HG03565 (cell line): ENCODE measurements around the gene SLCO1B1.
"Not testable (repeated sequence)": the region's sequence is repeated elsewhere in the genome, so short reads cannot be mapped to it uniquely, and the experiment has no call there.

Source experiments
- ATAC-seq: cut with Tn5 transposase; IDR thresholded peaks from one replicate; pipeline ENCODE4 v1.9.1; 2021; ENCODE audit warnings: mild to moderate bottlenecking, moderate library complexity; ENCODE audit not compliant: unreplicated experiment

SLCO1B1 gene, protein sequence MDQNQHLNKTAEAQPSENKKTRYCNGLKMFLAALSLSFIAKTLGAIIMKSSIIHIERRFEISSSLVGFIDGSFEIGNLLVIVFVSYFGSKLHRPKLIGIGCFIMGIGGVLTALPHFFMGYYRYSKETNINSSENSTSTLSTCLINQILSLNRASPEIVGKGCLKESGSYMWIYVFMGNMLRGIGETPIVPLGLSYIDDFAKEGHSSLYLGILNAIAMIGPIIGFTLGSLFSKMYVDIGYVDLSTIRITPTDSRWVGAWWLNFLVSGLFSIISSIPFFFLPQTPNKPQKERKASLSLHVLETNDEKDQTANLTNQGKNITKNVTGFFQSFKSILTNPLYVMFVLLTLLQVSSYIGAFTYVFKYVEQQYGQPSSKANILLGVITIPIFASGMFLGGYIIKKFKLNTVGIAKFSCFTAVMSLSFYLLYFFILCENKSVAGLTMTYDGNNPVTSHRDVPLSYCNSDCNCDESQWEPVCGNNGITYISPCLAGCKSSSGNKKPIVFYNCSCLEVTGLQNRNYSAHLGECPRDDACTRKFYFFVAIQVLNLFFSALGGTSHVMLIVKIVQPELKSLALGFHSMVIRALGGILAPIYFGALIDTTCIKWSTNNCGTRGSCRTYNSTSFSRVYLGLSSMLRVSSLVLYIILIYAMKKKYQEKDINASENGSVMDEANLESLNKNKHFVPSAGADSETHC

DNA sequence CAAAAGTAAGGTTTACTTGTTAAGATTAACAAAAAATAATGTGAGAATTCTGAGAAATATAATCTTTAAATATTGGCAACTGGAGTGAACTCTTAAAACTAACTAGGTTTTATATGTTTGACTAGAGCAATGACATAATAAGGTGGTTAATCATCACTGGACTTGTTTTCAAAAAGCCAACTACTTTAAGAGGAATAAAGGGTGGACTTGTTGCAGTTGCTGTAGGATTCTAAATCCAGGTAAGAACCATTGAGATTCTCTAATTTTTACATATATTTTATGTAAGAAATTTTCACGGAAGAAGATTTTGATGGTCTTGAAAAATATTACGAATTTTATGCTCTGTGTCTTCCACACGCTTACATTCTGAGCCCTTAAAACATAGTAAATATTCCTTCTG, at the start of gene SLCO1B1:
Gene SLCO1B1, plus strand, starts transcription at position 197 of the 400 bp plus-strand sequence. CDS start 10,381 bp downstream, outside the sequence.
- ATAC-seq, result no peak

DNA sequence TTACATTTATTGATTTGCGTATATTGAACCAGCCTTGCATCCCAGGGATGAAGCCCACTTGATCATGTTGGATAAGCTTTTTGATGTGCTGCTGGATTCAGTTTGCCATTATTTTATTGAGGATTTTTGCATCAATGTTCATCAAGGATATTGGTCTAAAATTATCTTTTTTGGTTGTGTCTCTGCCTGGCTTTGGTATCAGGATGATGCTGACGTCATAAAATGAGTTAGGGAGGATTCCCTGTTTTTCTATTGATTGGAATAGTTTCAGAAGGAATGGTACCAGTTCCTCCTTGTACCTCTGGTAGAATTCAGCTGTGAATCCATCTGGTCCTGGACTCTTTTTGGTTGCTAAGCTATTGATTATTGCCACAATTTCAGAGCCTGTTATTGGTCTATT, 46.2 kb upstream of the SLCO1B1 start:
- ATAC-seq, result not testable (repeated sequence)

DNA sequence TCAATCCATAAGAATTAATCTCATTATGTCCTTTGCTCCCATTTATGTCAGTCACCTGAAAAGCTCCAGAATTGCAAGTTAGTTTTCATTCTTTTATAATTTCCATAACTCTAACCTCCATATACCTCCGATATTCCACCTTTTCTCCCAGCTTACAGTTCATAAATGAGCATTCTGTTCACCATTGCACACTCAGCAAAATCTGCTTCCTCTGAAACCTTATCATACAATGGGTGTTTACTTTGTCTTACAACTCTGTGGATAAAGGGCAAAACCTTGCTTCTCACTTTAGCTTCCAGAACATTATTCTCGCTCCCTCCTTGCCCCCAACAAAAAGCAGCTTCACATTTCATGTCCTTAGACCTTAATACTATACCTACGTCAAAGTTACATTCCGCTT, 19.3 kb upstream of the SLCO1B1 start:
- no peak for ATAC-seq

DNA sequence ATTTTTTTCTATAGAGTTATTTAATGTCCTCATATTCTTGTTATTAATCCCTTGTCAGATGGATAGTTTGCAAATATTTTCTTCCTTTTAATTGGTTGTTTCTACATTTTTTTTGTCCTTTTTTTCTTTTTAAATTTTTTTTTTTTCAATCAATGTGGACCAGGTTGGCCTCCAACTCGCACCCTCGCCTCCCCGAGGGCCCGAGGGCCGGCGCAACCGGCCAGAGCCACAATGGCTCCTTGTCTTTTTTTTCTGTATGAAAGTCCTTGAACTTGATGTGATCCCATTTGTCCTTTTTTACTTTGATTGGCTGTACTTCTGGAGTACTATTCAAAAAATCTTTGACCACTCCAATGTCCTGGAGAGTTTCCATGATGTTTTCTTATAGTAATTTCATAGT, 17.7 kb upstream of the SLCO1B1 start:
- ATAC-seq, result no peak

DNA sequence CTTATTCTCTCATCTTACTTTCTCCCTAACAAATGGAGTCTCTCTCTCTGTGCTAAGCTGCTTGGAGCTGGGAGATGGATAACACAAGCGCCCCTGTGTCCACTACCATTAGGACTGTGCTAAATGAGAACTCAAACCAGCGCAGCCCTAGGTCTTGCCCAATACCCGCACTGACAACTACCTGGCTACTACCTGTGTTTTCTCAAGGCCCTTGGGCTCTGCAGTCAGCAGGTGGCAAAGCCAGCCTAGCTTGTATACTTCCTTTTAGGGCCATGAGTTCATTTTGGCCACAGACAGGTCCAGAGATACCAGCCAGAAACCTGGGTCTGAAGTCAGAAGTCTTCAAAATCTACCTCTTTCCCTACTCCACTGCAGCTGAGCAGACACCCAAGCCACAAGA, 13.0 kb upstream of the SLCO1B1 start:
- ATAC-seq, result no peak

DNA sequence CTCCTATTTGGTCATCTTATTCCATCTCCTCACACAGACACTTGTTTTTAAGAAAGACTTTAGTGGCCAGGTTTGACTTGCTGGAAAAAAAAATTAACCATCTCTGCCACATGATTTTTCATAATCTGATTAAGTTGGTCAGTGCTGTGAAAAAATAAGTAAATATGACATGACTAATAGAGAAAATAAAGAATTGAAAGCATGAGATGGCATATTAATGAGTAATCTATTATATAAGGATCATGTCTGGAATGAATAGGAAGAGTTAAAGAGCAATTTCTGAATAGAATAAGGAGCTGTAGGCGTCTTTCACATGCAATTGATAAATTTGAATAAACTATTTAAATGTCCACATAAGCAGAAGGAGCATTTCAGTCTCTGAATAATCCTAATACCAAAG, 12.2 kb upstream of the SLCO1B1 start:
- ATAC-seq, result no peak

DNA sequence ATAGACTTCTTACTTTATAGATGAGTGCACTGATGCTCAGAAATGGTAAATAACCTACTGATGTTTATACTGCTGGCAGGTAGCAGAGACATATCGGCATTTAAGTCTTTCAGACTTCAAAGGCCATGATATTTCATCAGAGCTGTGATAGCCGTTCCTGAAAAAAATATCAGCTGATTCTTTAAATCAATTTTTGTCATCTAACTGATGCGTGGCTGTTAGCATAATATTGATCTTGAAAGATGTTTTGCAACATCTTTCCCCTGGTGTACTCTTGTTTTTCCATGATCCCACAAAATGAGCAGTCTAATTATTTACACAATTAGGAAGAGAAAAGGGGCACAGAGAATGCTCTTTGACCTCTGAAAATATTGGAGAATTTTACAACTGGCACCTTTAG, 1.6 kb upstream of the SLCO1B1 start:
- ATAC-seq, result no peak

DNA sequence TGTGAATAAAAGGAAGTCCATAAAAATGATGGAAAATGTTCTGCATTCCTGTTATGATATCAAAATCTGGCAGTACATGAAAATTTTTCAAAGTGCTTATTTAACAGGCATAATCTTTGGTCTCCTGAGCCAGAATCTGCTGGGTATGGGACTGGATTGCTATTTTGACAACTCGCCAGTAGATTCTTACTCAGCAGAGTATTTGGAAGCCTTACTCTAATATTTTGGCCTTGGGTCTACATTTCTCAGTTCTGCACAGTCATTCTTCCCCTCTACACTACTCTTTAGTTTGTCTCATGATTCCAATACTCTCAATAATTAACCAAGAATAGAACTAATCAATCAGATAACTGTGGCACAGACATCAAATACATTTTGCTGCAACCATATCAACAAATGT, 1.1 kb upstream of the SLCO1B1 start:
- no peak for ATAC-seq

DNA sequence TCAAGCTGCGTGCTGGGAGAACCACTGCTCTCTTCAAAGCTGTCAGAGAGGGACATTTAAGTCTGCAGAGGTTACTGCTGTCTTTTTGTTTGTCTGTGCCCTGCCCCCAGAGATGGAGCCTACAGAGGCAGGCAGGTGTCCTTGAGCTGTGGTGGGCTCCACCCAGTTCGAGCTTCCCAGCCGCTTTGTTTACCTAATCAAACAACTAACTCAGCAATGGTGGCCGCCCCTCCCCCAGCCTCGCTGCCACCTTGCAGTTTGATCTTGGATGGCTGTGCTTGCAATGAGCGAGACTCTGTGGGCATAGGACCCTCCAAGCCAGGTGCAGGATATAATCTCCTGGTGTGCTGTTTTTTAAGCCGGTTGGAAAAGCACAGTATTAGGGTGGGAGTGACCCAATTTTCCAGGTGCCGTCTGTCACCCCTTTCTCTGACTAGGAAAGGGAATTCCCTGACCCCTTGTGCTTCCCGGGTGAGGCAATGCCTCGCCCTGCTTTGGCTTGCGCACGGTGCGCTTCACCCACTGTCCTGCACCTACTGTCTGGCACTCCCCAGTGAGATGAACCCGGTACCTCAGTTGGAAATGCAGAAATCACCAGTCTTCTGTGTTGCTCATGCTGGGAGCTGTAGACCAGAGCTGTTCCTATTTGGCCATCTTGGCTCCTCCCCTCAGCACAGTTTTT, 6.5 kb downstream of the SLCO1B1 start:
- ATAC-seq, result not testable (repeated sequence)

DNA sequence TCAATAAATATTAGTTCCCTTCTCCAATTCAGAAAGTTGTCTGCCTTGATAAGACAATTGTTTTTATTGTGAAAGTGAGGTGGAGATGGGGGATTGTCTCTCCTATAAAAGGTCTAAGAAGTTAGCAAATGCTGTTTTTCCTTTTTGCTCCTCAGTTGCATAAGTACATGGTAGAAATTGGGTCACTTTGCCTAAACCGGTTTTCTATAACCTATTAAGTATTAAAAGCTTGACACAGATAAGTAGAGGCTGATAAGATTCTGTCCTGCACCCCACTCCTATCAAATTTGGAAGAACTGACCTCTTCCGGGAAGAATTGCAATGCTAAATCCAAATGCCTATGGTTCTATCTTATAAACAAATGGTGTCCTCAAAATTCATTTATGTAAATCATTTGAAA, 7.0 kb downstream of the SLCO1B1 start:
- no peak for ATAC-seq

DNA sequence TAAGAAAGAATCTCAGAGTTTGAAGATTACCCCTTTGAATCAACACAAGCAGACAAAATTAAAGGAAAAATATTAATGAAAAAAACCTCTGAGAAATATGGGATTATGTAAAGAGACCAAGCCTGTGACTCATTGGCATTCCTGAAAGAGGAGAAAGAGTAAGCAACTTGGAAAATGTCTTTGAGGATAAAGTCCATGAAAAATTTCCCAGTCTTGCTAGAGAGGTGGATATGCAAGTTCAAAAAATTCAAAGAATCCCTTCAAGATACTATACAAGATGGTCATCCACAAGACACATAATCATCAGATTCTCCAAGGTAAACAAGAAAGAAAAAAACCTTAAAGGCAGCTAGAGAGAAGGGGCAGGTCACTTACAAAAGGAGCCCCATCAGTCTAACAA, 13.3 kb downstream of the SLCO1B1 start:
- ATAC-seq, result no peak

DNA sequence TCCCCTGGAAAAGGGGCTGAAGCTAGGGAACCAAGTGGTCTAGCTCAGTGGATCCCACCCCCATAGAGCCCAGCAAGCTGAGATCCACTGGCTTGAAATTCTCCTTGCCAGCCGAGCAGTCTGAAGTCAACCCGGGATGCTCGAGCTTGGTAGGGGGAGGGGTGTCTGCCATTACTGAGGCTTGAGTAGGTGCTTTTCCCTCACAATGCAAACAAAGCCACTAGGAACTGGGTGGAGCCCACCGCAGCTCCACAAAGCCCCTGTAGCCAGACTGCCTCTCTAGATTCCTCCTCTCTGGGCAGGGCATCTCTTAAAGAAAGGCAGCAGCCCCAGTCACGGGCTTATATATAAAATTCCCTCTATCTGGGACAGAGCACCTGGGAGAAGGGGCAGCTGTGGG, 18.9 kb downstream of the SLCO1B1 start:
- not testable (repeated sequence) for ATAC-seq

DNA sequence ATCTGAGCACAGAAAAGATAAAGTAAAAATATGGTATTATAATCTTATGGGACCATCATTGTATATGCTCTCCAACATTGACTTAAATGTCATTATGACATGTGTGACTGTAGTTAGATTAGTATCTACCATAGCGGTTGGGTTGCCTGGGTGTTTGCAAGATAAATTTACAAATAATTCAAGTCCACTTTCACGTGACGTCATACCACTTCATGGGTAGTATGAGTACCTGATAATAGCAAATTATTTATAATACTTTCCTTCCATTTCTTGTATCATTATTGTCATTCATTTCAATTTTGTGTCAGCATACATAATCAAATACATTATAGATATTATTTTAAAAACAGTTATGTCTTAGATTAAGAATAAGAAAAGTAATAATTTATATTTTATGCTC, 20.2 kb downstream of the SLCO1B1 start:
- ATAC-seq, result no peak

DNA sequence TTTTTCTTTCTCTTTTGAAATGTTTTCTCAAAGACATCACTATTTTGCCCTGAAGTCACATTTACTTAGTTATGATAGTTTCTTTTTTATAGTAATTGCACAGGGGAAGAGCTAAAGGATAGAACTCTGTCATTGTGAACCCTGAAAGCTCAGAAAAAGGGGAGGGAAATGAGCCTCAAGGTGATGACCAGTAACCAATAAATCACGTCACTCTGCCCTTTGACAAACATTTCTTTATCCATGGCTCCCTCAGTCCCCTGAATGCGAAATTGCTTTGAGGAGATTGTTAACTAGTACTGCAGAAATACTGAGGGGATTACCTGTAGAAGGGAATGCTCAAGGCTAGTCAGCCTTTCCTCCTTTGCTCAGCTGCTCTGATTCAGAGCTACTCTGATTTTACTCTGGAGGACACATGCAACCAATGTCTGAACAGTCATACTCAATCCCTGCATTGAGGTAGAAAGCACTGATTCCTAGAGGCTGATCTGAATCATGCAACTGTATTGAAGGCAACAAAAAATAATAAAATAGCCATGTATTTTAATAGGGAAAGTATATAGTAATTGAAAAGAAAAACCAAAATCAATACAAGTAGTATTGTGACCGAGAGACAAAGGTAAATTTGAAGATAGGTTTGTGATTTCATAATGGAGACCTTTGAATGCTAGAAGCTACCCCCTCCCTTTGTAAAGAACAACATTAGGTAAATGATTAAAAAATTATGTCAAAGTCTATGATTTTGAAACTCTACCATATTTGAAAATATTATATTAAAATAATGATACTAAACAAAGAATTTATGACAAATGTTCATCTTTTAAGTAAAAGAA, 24.7 kb downstream of the SLCO1B1 start:
- no peak for ATAC-seq

DNA sequence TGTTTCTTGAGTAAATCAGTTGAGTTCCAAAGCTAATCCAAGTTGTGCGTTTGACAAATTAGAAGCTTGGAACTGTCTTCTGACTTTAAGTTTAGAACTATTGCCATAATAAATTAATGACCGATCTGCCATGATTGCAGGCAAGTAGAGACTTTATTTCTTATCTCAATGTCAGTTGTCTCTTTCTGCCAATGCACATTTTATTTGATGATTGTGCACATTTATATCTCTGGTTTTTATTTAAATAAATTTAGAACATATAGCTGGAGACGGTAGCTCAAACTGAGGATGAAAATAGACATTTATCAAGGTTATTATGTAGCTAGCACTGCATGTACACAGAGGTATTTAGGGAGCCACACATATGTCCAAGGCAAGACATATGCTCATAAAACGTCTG, 34.1 kb downstream of the SLCO1B1 start:
- no peak for ATAC-seq

DNA sequence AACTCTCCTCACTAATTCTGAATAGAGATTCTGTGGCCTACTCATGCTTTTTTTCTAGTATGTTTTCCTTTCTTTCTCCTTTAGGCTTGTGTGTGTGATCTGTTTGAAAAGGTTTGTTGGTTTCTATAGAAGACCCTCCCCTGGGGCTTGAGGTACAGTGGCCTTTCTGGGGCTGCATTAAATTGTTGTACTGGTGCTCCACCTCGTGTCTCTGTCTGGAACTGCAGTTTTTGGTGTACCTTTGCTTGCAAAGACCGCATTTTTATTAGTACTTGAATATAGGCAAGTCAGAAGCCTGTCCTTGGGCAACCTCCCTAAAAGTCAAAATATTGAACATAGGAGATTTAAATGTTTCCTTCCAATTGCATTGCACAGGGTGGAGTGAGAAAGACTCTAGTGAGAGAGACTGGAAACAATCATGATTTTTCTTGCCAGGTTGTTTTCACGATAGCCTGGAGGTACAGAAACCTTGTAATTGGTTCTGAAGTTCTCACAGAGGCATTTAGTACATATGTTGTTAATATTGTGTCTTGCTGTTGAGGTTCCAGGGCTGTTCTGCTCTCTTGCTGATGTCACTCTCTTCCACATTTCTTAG, 39.0 kb downstream of the SLCO1B1 start:
- ATAC-seq, result peak; percentile 57

DNA sequence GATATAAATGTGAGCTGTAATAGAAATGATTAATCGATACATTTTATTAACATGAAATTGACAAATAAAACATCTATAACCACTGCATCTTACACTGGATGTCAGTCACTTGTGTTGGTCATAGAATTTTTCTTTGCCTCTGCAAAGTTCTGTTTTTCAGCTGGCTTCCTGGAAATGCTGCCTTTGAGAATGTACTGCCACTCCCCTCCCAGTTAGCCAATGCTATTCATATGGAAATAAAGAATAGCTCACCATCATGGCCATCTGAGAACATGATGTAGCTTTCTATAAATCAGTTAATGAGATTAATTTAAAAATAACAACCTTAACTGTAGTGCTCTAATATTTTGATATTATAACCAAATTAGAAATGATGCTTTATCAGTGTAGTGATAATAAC, 41.1 kb downstream of the SLCO1B1 start:
- no peak for ATAC-seq

DNA sequence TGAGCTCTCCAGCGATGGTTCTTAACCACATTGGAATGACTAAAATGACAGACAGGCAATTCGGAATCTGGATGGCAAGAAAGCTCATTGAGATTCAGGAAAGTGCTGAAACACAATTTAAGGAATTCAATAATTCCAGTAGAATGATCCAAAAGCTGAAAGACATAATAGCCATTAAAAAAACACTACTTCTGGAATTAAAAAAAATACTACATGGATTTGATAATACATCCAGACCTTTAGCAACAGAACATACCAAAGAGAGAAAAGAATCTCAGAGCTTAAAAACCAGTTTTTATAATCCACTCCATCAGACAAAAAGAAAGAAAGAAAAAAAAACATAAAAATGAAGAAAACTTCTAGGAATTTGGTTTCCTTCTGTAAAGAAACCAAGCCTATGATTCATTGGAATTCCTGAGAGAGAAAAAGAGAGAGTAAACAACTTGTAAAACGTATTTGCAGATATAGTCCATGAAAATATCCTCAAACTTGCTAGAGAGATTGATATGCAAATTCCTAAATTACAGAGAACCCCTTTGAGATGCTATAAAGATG, 52.8 kb downstream of the SLCO1B1 start:
- no peak for ATAC-seq

DNA sequence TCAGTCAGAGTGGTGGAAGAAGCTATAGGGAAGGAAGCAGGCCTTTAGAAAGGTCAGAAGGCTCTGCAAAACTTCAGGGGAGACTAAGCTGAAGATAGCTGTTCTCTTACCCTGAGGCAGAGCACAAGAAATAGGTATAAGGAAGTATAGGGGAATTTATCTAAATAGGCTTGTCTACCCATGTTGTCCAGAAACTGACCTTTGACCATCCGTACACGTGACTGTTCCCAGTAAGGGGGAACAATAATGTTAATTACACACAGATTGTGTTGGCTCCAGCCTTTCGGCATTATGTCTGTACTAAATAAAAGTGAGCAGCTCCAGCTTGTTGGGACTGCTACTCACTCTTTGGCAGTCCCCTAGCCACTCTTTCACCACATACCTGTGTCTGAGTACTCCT, 59.0 kb downstream of the SLCO1B1 start:
- ATAC-seq, result no peak

DNA sequence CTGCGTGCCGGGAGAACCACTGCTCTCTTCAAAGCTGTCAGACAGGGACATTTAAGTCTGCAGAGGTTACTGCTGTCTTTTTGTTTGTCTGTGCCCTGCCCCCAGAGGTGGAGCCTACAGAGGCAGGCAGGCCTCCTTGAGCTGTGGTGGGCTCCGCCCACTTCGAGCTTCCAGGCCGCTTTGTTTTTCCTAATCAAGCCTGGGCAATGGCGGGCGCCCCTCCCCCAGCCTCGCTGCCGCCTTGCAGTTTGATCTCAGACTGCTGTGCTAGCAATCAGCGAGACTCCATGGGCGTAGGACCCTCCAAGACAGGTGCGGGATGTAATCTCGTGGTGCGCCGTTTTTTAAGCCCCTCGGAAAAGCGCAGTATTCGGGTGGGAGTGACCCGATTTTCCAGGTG, 83.4 kb downstream of the SLCO1B1 start:
- ATAC-seq, result not testable (repeated sequence)
